Measurements from ENCODE around the gene IGFLR1. TPM values are rescaled to one million over a fixed set of nuclear protein-coding genes. Genes with fewer than 3 reads are reported as not detected.

IGFLR1 gene
- total RNA-seq, 1 donor from 2014 or later, result 2.4 TPM

- FAIRE-seq, result no peak
- peaks cover 32% of the 10 kb centered on the region for H4K20me1 ChIP-seq (ENCODE audit: insufficient read depth, low read length)
- H3K9me3 Mint-ChIP-seq (ENCODE audit: unreplicated experiment), result no peaks in the 10 kb centered on the region
- H3K4me3 Mint-ChIP-seq (ENCODE audit: unreplicated experiment), result no peak overlapping the region
- DNase-seq (ENCODE audit: low read depth), result no peak
- H3K27ac ChIP-seq (ENCODE audit: low read depth, low read length), result no peak overlapping the region
- no peaks in the 10 kb centered on the region for H3K9me3 ChIP-seq (ENCODE audit: insufficient read depth, low read depth, low read length)
- no peak for TF ChIP-seq CTCF (IDR thresholded peaks at IDR 0.05; ENCODE audit: insufficient read depth, low read depth, low read length)
- TF ChIP-seq EZH2 (IDR thresholded peaks at IDR 0.05; ENCODE audit: insufficient read depth, low read length), result no peak
- no peak overlapping the region for H3K9ac ChIP-seq (ENCODE audit: low read length)
- no peaks in the 10 kb centered on the region for H3K79me2 ChIP-seq (ENCODE audit: insufficient read depth, low read length)
- no peaks in the 10 kb centered on the region for H3K27me3 Mint-ChIP-seq (ENCODE audit: low read depth, unreplicated experiment)
- peaks cover 8% of the 10 kb centered on the region for H3K36me3 ChIP-seq (ENCODE audit: insufficient read depth, low read length)
- no peaks in the 10 kb centered on the region for H3K27me3 ChIP-seq (ENCODE audit: insufficient read depth, low read length)
- H3K4me1 Mint-ChIP-seq (ENCODE audit: low read depth, unreplicated experiment), result no peaks in the 10 kb centered on the region
- no peak overlapping the region for H3K4me2 ChIP-seq (ENCODE audit: low read length)
- H3K27ac Mint-ChIP-seq (ENCODE audit: unreplicated experiment), result no peak overlapping the region
- H3K36me3 Mint-ChIP-seq (ENCODE audit: low read depth, unreplicated experiment), result peaks cover 16% of the 10 kb centered on the region
- peaks cover 5% of the 10 kb centered on the region for H3K4me1 ChIP-seq (ENCODE audit: insufficient read depth, low read length)
- H2AFZ ChIP-seq (ENCODE audit: low read depth, low read length), result no peak overlapping the region
- no peak overlapping the region for H3K4me3 ChIP-seq (ENCODE audit: insufficient read depth, low read depth, low read length)
These were observed 4.0 kb downstream of the IGFLR1 start for GRCh38 chr19:35738021-35738886.

- Histone ChIP-seq H3K79me2 (ENCODE audit: insufficient read depth, low read length) (no peaks in the 10 kb centered on the region), H3K27me3 (ENCODE audit: insufficient read depth, low read length) (no peaks in the 10 kb centered on the region), H2AFZ (ENCODE audit: low read depth, low read length) (no peak overlapping the region), H3K4me2 (ENCODE audit: low read length) (no peak overlapping the region), H4K20me1 (ENCODE audit: insufficient read depth, low read length) (peaks cover 32% of the 10 kb centered on the region), H3K36me3 (ENCODE audit: insufficient read depth, low read length) (peaks cover 8% of the 10 kb centered on the region), H3K4me1 (ENCODE audit: insufficient read depth, low read length) (peaks cover 5% of the 10 kb centered on the region), H3K9ac (ENCODE audit: low read length) (no peak overlapping the region), H3K4me3 (ENCODE audit: insufficient read depth, low read depth, low read length) (no peak overlapping the region), H3K27ac (ENCODE audit: low read depth, low read length) (no peak overlapping the region), H3K9me3 (ENCODE audit: insufficient read depth, low read depth, low read length) (no peaks in the 10 kb centered on the region)
- TF ChIP-seq EZH2 (IDR thresholded peaks at IDR 0.05; ENCODE audit: insufficient read depth, low read length), result no peak
- TF ChIP-seq CTCF (IDR thresholded peaks at IDR 0.05; ENCODE audit: insufficient read depth, low read depth, low read length), result no peak
- Mint-ChIP-seq H3K4me1 (ENCODE audit: low read depth, unreplicated experiment) (no peaks in the 10 kb centered on the region), H3K9me3 (ENCODE audit: unreplicated experiment) (no peaks in the 10 kb centered on the region), H3K27me3 (ENCODE audit: low read depth, unreplicated experiment) (no peaks in the 10 kb centered on the region), H3K4me3 (ENCODE audit: unreplicated experiment) (no peak overlapping the region), H3K27ac (ENCODE audit: unreplicated experiment) (peak overlapping the region; percentile 66), H3K36me3 (ENCODE audit: low read depth, unreplicated experiment) (peaks cover 16% of the 10 kb centered on the region)
- DNase-seq (ENCODE audit: low read depth) (no peak), FAIRE-seq (no peak)
These were observed 5.1 kb downstream of the IGFLR1 start for GRCh38 chr19:35736913-35737886.

All from astrocyte (in vitro differentiated cells and primary cell).